Ovary (tissue), 9 donors: ENCODE data around the gene ALK. TPM values are rescaled to one million over a fixed set of nuclear protein-coding genes. Genes with fewer than 3 reads are reported as not detected.

Source experiments
- DNase-seq, 5 donors: peaks; one replicate each; pipeline ENCODE4 v3.0.0-alpha.2; 2019 to 2020
- H3K27ac ChIP-seq, 2 donors: fragments of 200-600 bp; one replicate each; pipeline versions ENCODE4 v1.5.1 to v1.8.0; 2019 to 2022
- H3K27me3 ChIP-seq: fragments of 200-600 bp; one replicate; pipeline ENCODE4 v1.8.0; 2022
- H3K36me3 ChIP-seq: fragments of 200-600 bp; sonication (generic); one replicate; pipeline ENCODE4 v1.5.1; 2019
- H3K4me1 ChIP-seq: one replicate; pipeline ENCODE4 v1.8.1; 2013; ENCODE audit warnings: mild to moderate bottlenecking, moderate library complexity; ENCODE audit not compliant: insufficient read depth
- H3K4me3 ChIP-seq: fragments of 200-600 bp; sonication (generic); one replicate; pipeline ENCODE4 v1.5.1; 2017
- H3K9me3 ChIP-seq, 2 donors: fragments of 200-600 bp in 1 of 2; sonication (generic) in 1 of 2; one replicate each; pipeline versions ENCODE4 v1.5.1 to v1.8.1; 2013 to 2019; ENCODE audit warnings: mild to moderate bottlenecking in 1 of 2, moderate library complexity in 1 of 2
- CTCF ChIP-seq, 3 donors: fragments of 450-650 bp in 2 of 3; fragments of 200-600 bp in 1 of 3; IDR thresholded peaks; one replicate each; pipeline versions ENCODE4 v1.5.1 to v1.8.0; 2016 to 2022; ENCODE audit warnings: antibody characterized with exemption in 3 of 3, mild to moderate bottlenecking in 1 of 3
- EP300 ChIP-seq: sonication (generic); formaldehyde crosslinking; IDR thresholded peaks from one replicate; pipeline ENCODE4 v1.6.1; 2017; ENCODE audit warnings: antibody characterized with exemption
- POLR2A ChIP-seq: fragments of 450-650 bp; IDR thresholded peaks from one replicate; pipeline ENCODE4 v1.6.1; 2017; ENCODE audit warnings: antibody characterized with exemption, mild to moderate bottlenecking, moderate library complexity
- WGBS, 3 donors: extraction: QIAGEN DNeasy Blood & Tissue Kit in 1 of 3; methylation state at CpG; one replicate each; pipeline versions ENCODE4 v1.1.5 to v1.1.7; 2013 to 2017; 5-methylcytosine and 5-hydroxymethylcytosine counted together
- intact Hi-C, 4 donors: fragments of 100-400 bp; cut with DNase I; formaldehyde crosslinking; loops; one replicate each; pipeline versions ENCODE4 v1.11.0 to v1.15.1; 2022 to 2023
- polyA plus RNA-seq, 2 donors: library from polyadenylated mRNA; stranded (reverse); fragments of 200-250 nt in 1 of 2; fragments of 350-450 nt in 1 of 2; fragmentation: Illumina TruSeq in 1 of 2; extraction: RNeasy Lipid Tissue Mini Kit (QIAGEN cat#74804) in 1 of 2; gene quantifications; one replicate each; pipeline ENCODE4 v1.2.3, GENCODE V29; 2013 to 2014
- total RNA-seq, 7 donors: library from RNA; depleted of rRNA in 2 of 7; stranded (reverse); fragments of >200 nt in 2 of 7; fragmentation: NEBNext Ultra II Directional in 3 of 7; extraction: Animal tissue kit (Norgen Biotek cat#: 25700) in 3 of 7; gene quantifications; one replicate each; pipeline versions ENCODE4 v1.1.0 to v1.2.4, GENCODE V29; 2016 to 2023
- donor health status: DM: no; HTN: no; CAD: no; lungs with moderate emphysema.
- donor health status: DM: no; HTN: no; CAD: no.
- donor health status: Bipolar disorder and iron deficiency.
- donor health status: DM: yes; HTN: yes; CAD: no.
- donor health status: DM: no; HTN: no; CAD: no.
- donor health status: DM: yes; HTN: yes; CAD: no.

ALK gene
- total and polyA plus RNA-seq, 9 donors: 0.05 to 1.7 (median 0.23) TPM; not detected in 1

GRCh38 chr2:29477186-29477585, 444.2 kb downstream of the ALK start:
- intact Hi-C loops: no loop called here
- H3K36me3 ChIP-seq: no peaks in the 10 kb centered on the region
- H3K4me1 ChIP-seq: no peaks in the 10 kb centered on the region
- no peak for DNase-seq
- no peaks in the 10 kb centered on the region for H3K9me3 ChIP-seq
- TF ChIP-seq CTCF (IDR thresholded peaks at IDR 0.05): no peak
- TF ChIP-seq EP300: no peak
- TF ChIP-seq POLR2A: no peak
- H3K27me3 ChIP-seq: no peaks in the 10 kb centered on the region
- no peak overlapping the region for H3K27ac ChIP-seq
- H3K4me3 ChIP-seq: no peak overlapping the region

GRCh38 chr2:29475499-29475898, 445.9 kb downstream of the ALK start:
- Histone ChIP-seq H3K4me3 (no peak overlapping the region), H3K9me3 (no peaks in the 10 kb centered on the region), H3K27me3 (no peaks in the 10 kb centered on the region), H3K27ac (no peak overlapping the region), H3K4me1 (no peaks in the 10 kb centered on the region), H3K36me3 (no peaks in the 10 kb centered on the region)
- DNase-seq: no peak
- intact Hi-C loops: no loop called here
- 85 to 88% (median 86%) methylated on average over 9 of the region's 9 CpGs for WGBS, 3 donors
- no peak for TF ChIP-seq CTCF (IDR thresholded peaks at IDR 0.05)
- no peak for TF ChIP-seq POLR2A
- no peak for TF ChIP-seq EP300

- Histone ChIP-seq H3K9me3 (no peaks in the 10 kb centered on the region), H3K27me3 (peaks cover 2% of the 10 kb centered on the region), H3K36me3 (no peaks in the 10 kb centered on the region), H3K4me1 (no peaks in the 10 kb centered on the region), H3K4me3 (no peak overlapping the region), H3K27ac (no peak overlapping the region)
- intact Hi-C loops: no loop called here
- no peak for TF ChIP-seq CTCF (IDR thresholded peaks at IDR 0.05)
- no peak for TF ChIP-seq EP300
- no peak for TF ChIP-seq POLR2A
- no peak for DNase-seq
- WGBS, 3 donors: 55 to 75% (median 56%) methylated on average over 3 of the region's 3 CpGs
These were observed 451.4 kb downstream of the ALK start for GRCh38 chr2:29469961-29470360.

GRCh38 chr2:29469516-29469915, 451.9 kb downstream of the ALK start:
- peaks cover 2% of the 10 kb centered on the region for H3K27me3 ChIP-seq
- WGBS, 3 donors: 12 to 20% (median 15%) methylated on average over 1 of the region's 1 CpG
- TF ChIP-seq POLR2A: no peak
- no peak for TF ChIP-seq EP300
- TF ChIP-seq CTCF (IDR thresholded peaks at IDR 0.05): no peak
- H3K4me3 ChIP-seq: no peak overlapping the region
- H3K27ac ChIP-seq: no peak overlapping the region
- no peaks in the 10 kb centered on the region for H3K4me1 ChIP-seq
- intact Hi-C loops: no loop called here
- H3K36me3 ChIP-seq: no peaks in the 10 kb centered on the region
- H3K9me3 ChIP-seq: no peaks in the 10 kb centered on the region
- no peak for DNase-seq
